MM.1S (cell line): ENCODE measurements around the gene AGAP1.

ENCODE experiments used
- CTCF ChIP-seq: fragments of 300-600 bp; sonication (generic); IDR thresholded peaks from 2 replicates; pipeline ENCODE4 v1.5.1; 2016; ENCODE audit warnings: antibody characterized with exemption, low read length, mixed read lengths
- EZH2phosphoT487 ChIP-seq: fragments of 300-600 bp; sonication (generic); IDR thresholded peaks from 2 replicates; pipeline ENCODE4 v1.6.1; 2018; ENCODE audit warnings: antibody characterized with exemption, low read length

DNA sequence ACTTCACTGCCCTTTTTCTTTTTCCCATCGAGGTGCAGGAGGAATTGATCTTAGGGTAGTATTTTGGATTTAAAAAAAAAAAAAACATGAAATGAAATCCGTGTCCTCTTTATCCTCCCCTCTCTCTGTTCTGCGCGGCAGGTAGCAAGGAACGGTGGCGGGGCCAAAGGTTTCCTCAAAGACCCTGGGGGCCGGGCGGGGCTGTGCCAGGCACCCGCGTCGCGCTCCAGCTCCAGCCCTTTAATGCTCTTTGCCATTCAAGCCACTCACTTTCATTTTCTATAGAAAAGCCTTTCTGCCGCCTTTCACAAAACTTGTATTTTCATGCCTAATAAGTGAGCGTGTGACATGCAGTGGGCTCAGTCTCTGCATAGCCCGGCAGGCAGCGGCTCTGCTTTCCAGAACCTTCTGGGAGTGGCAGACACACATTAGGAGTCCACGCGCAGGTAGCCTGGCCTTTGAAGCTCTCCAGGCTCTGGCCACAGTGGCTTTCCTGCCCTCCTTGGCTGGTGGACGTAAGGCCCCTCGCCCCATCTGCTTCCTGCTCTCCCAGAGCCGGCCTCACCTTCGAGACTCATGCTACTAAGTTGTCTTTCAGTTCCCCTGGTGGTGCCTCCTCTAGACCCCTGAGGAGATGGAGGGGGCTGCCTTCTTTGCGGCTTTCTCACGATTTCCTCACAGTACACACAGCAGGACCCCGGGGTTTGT lies 41.7 kb downstream of the AGAP1 start:
- TF ChIP-seq CTCF, result no peak
- TF ChIP-seq EZH2phosphoT487, result no peak
